ENCODE data around the gene PRTN3. TPM values are rescaled to one million over a fixed set of nuclear protein-coding genes. Genes with fewer than 3 reads are reported as not detected.

PRTN3 gene, protein sequence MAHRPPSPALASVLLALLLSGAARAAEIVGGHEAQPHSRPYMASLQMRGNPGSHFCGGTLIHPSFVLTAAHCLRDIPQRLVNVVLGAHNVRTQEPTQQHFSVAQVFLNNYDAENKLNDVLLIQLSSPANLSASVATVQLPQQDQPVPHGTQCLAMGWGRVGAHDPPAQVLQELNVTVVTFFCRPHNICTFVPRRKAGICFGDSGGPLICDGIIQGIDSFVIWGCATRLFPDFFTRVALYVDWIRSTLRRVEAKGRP
- not detected in 2 replicates for total RNA-seq

- POLR2A ChIA-PET, result interaction anchor here (1.0 kb wide), 1 partner anchor 44 kb away, joined by 3 read pairs; the partner anchor contains the start of gene PTBP1
- Mint-ChIP-seq H3K36me3 (ENCODE audit: low read depth) (no peaks in the 10 kb centered on the region), H3K27me3 (peaks cover 30% of the 10 kb centered on the region), H3K4me1 (peaks cover 9% of the 10 kb centered on the region), H3K9me3 (no peaks in the 10 kb centered on the region), H3K4me3 (no peak within 1 kb of the TSS), H3K27ac (no peak within 1 kb of the TSS)
- intact Hi-C loops (cut with micrococcal nuclease), result no loop called here
- ATAC-seq (ENCODE audit: low read depth) (no peak), DNase-seq (no peak)
- TF ChIP-seq CTCF (IDR thresholded peaks at IDR 0.05), result no peak
- CTCF ChIA-PET, result no interaction called here
Observed at GRCh38 chr19:840519-841206, at the start of gene PRTN3. Gene PRTN3, plus strand, starts transcription at chr19:840999. Its CDS starts 10 bp downstream, at chr19:841009.

- H3K4me1 Mint-ChIP-seq, result no peaks in the 10 kb centered on the region
- DNase-seq (no peak), ATAC-seq (ENCODE audit: low read depth) (no peak)
- ChIA-PET POLR2A (interaction anchor here (0.8 kb wide), 1 partner anchor 13 kb away, joined by 6 read pairs; no protein-coding TSS in a partner anchor), CTCF (no interaction called here)
- H3K36me3 Mint-ChIP-seq (ENCODE audit: low read depth), result no peaks in the 10 kb centered on the region
- intact Hi-C loops (cut with micrococcal nuclease), result no loop called here
- peaks cover 12% of the 10 kb centered on the region for H3K27me3 Mint-ChIP-seq
- H3K4me3 Mint-ChIP-seq, result no peak overlapping the region
- no peak for TF ChIP-seq CTCF (IDR thresholded peaks at IDR 0.05)
- no peaks in the 10 kb centered on the region for H3K9me3 Mint-ChIP-seq
- no peak overlapping the region for H3K27ac Mint-ChIP-seq
Observed at GRCh38 chr19:791007-791566, 49.7 kb upstream of the PRTN3 start.

DNA sequence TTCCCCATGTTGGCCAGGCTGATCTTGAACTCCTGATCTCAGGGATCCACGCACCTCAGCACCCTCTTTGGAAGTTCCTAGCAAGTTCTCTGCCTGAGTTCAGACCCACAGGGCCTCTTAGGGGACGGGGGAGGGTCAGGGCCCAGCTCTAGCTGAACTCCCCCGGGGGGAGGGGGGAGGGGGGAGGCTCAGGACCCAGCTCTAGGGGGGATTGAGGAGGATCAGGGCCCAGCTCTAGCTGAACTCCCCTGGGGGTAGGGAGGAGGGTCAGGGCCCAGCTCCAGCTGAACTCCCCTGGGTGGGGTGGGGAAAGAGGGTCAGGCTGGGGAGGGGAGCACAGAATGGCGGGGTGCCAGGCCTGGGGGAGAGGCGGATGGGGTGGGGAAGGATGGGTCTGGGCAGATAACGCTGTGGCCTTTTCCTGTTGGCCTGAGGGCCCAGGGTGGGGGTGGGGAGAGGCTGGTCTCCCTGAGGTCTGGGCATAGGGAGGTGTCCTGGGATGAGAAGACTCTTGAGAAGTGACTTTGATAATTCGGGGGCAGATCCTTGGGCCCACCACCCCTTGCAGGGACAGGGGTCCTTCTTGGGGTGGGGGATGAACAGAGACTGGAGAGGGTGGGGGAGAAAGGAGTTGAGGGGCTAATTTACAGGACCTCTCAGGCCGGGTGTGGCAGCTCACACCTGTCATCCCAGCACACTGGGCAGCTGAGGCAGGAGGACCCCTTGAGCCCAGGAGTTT, 49.1 kb upstream of the PRTN3 start:
- Mint-ChIP-seq H3K9me3 (no peaks in the 10 kb centered on the region), H3K27ac (no peak overlapping the region), H3K27me3 (peaks cover 12% of the 10 kb centered on the region), H3K36me3 (ENCODE audit: low read depth) (peaks cover 1% of the 10 kb centered on the region), H3K4me3 (no peak overlapping the region), H3K4me1 (peaks cover 2% of the 10 kb centered on the region)
- ChIA-PET CTCF (no interaction called here), POLR2A (interaction anchor here (0.8 kb wide), 1 partner anchor 12 kb away, joined by 6 read pairs; no protein-coding TSS in a partner anchor)
- intact Hi-C loops (cut with micrococcal nuclease), result no loop called here
- no peak for ATAC-seq (ENCODE audit: low read depth)
- no peak for TF ChIP-seq CTCF (IDR thresholded peaks at IDR 0.05)
- DNase-seq, result no peak

DNA sequence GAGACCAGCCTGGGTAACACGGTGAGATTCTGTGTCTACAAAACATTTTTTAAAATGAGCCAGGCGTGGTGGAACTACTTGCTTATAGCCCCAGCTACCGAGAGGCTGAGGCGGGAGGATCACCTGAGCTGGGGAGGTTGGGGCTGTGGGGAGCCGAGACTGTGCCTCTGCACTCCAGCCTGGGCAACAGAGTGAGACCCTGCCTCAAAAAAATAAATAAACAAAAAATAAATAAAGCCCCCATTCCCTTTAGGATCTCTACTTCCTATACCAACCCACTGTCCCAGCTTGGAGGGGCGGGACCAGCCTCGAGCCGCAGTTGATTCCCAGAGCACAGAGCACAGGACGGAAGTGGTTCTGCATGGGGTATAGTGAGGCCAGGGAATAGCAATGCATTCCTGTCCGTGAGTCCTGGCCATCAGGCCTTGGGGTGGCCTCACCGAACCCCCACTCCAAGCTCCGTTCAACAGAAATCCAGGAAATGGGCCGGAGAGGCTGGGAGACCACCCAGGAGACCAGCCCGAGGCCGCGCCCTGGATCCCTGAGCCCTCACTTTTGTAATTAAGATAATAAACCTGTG, 48.4 kb upstream of the PRTN3 start:
- Mint-ChIP-seq H3K27ac (no peak overlapping the region), H3K4me3 (no peak overlapping the region), H3K36me3 (ENCODE audit: low read depth) (peaks cover 4% of the 10 kb centered on the region), H3K27me3 (peaks cover 12% of the 10 kb centered on the region), H3K4me1 (peaks cover 4% of the 10 kb centered on the region), H3K9me3 (no peaks in the 10 kb centered on the region)
- no peak for TF ChIP-seq CTCF (IDR thresholded peaks at IDR 0.05)
- DNase-seq, result no peak
- ATAC-seq (ENCODE audit: low read depth), result no peak
- intact Hi-C loops (cut with micrococcal nuclease), result no loop called here
- ChIA-PET POLR2A (no interaction called here), CTCF (no interaction called here)
